NT2/D1 (cell line): ENCODE results near the gene SCYL1.

ENCODE experiments used
- DNase-seq: peaks from one replicate; pipeline ENCODE4 v3.0.0-alpha.2; 2011; ENCODE audit warnings: low read depth, low spot score
- H3K27me3 ChIP-seq: 2 replicates; pipeline ENCODE4 v1.6.0; 2011; ENCODE audit warnings: mild to moderate bottlenecking; ENCODE audit not compliant: insufficient read length, insufficient read depth
- H3K36me3 ChIP-seq: 2 replicates; pipeline ENCODE4 v1.6.1; 2011; ENCODE audit warnings: mild to moderate bottlenecking, low read length, mixed read lengths; ENCODE audit not compliant: insufficient read depth, insufficient read length
- H3K4me1 ChIP-seq: 2 replicates; pipeline ENCODE4 v1.5.1; 2011; ENCODE audit not compliant: insufficient read depth, insufficient read length
- H3K4me3 ChIP-seq: 2 replicates; pipeline ENCODE4 v1.5.1; 2011; ENCODE audit warnings: low read depth; ENCODE audit not compliant: insufficient read length
- H3K9ac ChIP-seq: 2 replicates; pipeline ENCODE4 v1.6.0; 2011; ENCODE audit warnings: low read depth; ENCODE audit not compliant: insufficient read length
- H3K9me3 ChIP-seq: 2 replicates; pipeline ENCODE4 v1.5.1; 2011; ENCODE audit warnings: mild to moderate bottlenecking, low read length; ENCODE audit not compliant: insufficient read depth
- SUZ12 ChIP-seq: IDR thresholded peaks from 2 replicates; pipeline ENCODE4 v1.6.1; 2011; ENCODE audit not compliant: insufficient read length, insufficient read depth; ENCODE audit errors: extremely low read depth
- YY1 ChIP-seq: IDR thresholded peaks from 2 replicates; pipeline ENCODE4 v1.6.1; 2011; ENCODE audit not compliant: insufficient read length, insufficient read depth
- ZNF274 ChIP-seq: IDR thresholded peaks from 2 replicates; pipeline ENCODE4 v1.6.1; 2011; ENCODE audit warnings: mild to moderate bottlenecking, low read depth, low read length

Gene SCYL1

GRCh38 chr11:65576232-65576866 lies 51.5 kb downstream of the SCYL1 start:
- no peak for DNase-seq
- Histone ChIP-seq H3K27me3 (peaks cover 20% of the 10 kb centered on the region), H3K9me3 (no peaks in the 10 kb centered on the region), H3K4me3 (peak overlapping the region; percentile 56), H3K9ac (peak overlapping the region; percentile 81), H3K36me3 (peaks cover 43% of the 10 kb centered on the region), H3K4me1 (peaks cover 41% of the 10 kb centered on the region)
- no peak for TF ChIP-seq YY1
- no peak for TF ChIP-seq ZNF274
- no peak for TF ChIP-seq SUZ12

GRCh38 chr11:65576867-65577755 lies 52.2 kb downstream of the SCYL1 start:
- peak overlapping the region; percentile 56 for H3K4me3 ChIP-seq
- no peak for TF ChIP-seq ZNF274
- H3K4me1 ChIP-seq: peaks cover 38% of the 10 kb centered on the region
- peak overlapping the region; percentile 81 for H3K9ac ChIP-seq
- H3K9me3 ChIP-seq: no peaks in the 10 kb centered on the region
- peaks cover 43% of the 10 kb centered on the region for H3K36me3 ChIP-seq
- H3K27me3 ChIP-seq: peaks cover 20% of the 10 kb centered on the region
- no peak for DNase-seq

- Histone ChIP-seq H3K27me3 (peaks cover 20% of the 10 kb centered on the region), H3K4me1 (peaks cover 38% of the 10 kb centered on the region), H3K9ac (peak overlapping the region; percentile 51), H3K36me3 (peaks cover 48% of the 10 kb centered on the region), H3K4me3 (no peak overlapping the region), H3K9me3 (no peaks in the 10 kb centered on the region)
- no peak for TF ChIP-seq YY1
- no peak for TF ChIP-seq SUZ12
- DNase-seq: no peak
These were observed 52.9 kb downstream of the SCYL1 start for GRCh38 chr11:65577756-65578109.

GRCh38 chr11:65578134-65578533 lies 53.3 kb downstream of the SCYL1 start:
- TF ChIP-seq SUZ12: no peak
- TF ChIP-seq YY1: no peak
- no peak for TF ChIP-seq ZNF274
- Histone ChIP-seq H3K27me3 (peaks cover 20% of the 10 kb centered on the region), H3K4me1 (peaks cover 38% of the 10 kb centered on the region), H3K4me3 (no peak overlapping the region), H3K36me3 (peaks cover 50% of the 10 kb centered on the region), H3K9me3 (no peaks in the 10 kb centered on the region), H3K9ac (no peak overlapping the region)
- no peak for DNase-seq

- Histone ChIP-seq H3K4me3 (no peak overlapping the region), H3K4me1 (peaks cover 33% of the 10 kb centered on the region), H3K9me3 (no peaks in the 10 kb centered on the region), H3K9ac (no peak overlapping the region), H3K36me3 (peaks cover 44% of the 10 kb centered on the region), H3K27me3 (peaks cover 20% of the 10 kb centered on the region)
- no peak for DNase-seq
- TF ChIP-seq YY1 (no peak), SUZ12 (no peak), ZNF274 (no peak)
These were observed 53.8 kb downstream of the SCYL1 start for GRCh38 chr11:65578667-65579066.

- H3K27me3 ChIP-seq: peaks cover 20% of the 10 kb centered on the region
These were observed 54.4 kb downstream of the SCYL1 start for GRCh38 chr11:65579291-65579690.

GRCh38 chr11:65580031-65580692 lies 55.3 kb downstream of the SCYL1 start:
- Histone ChIP-seq H3K9ac (peak overlapping the region; percentile 42), H3K4me1 (peaks cover 26% of the 10 kb centered on the region), H3K9me3 (no peaks in the 10 kb centered on the region), H3K36me3 (peaks cover 55% of the 10 kb centered on the region), H3K27me3 (peaks cover 15% of the 10 kb centered on the region), H3K4me3 (no peak overlapping the region)
- no peak for DNase-seq
- no peak for TF ChIP-seq SUZ12
- TF ChIP-seq YY1: no peak
- no peak for TF ChIP-seq ZNF274

More at GRCh38 chr11:65579291-65579690, 54.4 kb downstream of the SCYL1 start:
- Histone ChIP-seq H3K9ac (no peak overlapping the region), H3K36me3 (peaks cover 47% of the 10 kb centered on the region), H3K4me1 (peaks cover 31% of the 10 kb centered on the region), H3K4me3 (no peak overlapping the region), H3K9me3 (no peaks in the 10 kb centered on the region)
- no peak for DNase-seq
- no peak for TF ChIP-seq SUZ12
- TF ChIP-seq ZNF274: no peak
- TF ChIP-seq YY1: no peak
